GM19467 (cell line): ENCODE data around the gene ACTR3C.
"Not testable (repeated sequence)": the region's sequence is repeated elsewhere in the genome, so short reads cannot be mapped to it uniquely, and the experiment has no call there.

ENCODE experiments used
- ATAC-seq: cut with Tn5 transposase; IDR thresholded peaks from one replicate; pipeline ENCODE4 v1.9.1; 2021; ENCODE audit warnings: mild to moderate bottlenecking, moderate library complexity; ENCODE audit not compliant: unreplicated experiment

The ACTR3C gene

DNA sequence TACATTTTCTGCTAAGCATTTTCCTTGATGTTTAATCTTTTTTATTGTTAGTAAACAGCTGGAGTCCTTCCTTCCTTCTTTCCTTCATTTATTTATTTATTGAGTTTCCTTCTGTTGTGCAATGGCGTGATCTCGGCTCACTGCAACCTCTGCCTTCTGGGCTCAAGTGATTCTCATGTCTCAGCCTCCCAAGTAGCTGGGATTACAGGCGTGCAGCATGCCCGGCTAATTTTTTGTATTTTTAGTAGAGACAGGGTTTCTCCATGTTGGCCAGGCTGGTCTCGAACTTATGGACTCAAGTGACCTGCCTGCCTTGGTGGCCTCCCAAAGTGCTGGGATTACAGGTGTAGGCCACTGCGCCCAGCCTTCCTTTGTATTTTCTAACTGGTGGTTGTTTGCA lies 6.4 kb downstream of the ACTR3C start:
- not testable (repeated sequence) for ATAC-seq

DNA sequence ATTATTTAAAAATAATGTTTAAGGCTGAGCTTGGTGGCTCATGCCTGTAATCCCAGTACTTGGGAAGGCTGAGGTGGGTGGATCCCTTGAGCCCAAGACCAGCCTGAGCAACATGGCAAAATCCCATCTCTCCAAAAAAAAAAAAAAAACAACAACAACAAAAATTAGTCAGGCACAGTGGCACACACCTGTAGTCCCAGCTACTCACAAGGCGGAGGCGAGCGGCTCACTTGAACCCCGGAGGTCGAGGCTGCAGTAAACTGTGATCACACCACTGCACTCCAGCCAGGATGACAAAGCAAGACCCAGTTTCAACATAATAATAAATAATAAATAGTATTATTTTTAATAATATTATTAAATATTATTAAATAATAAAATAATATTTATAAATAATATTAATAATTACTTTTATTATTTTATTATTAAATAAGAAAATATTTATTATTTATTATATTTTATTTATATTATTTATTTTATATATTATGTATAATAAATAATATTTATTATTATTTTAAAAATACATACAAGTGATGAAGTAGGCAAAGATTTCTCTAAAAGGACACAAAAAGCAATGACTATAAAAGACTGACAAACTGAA lies 8.6 kb downstream of the ACTR3C start:
- ATAC-seq = no peak

DNA sequence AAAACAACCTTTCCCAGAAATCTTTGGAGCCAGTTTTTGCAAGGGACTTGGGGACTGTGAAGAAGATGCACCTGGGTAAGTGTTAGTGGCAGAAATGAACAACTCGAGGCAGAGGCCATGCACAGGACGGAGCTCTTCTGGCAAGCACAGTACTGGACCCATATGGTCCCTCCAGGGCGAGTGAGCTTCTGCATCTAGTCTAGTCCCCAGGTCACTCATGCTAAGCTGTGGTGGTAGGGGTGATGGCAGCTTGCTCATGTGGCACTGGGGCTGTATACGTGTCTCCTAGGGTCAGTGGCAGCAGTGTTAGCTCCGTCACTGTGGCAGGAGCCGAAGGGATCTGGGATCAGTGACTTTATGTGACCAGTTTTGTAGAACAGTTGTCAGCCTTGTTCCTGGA lies 9.5 kb downstream of the ACTR3C start:
- ATAC-seq = no peak

DNA sequence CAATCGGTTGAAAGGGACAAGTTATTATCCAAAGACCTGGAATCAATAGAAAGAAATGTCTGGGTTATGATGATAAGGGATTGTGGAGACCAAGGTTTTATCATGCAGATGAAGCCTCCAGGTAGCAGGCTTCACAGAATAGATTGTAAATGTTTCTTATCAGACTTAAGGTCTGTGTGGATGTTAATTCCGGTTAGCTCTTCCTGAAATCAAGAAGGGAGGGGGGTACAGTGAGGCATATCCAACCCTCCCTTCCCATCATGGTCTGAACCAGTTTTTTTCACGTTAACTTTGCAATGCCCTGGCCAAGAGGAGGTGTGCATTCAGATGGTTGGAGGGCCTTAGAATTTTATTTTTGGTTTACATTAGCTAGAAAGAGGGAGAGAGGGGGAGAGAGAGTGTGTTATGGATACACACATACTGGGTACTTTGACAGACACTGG lies 10.0 kb downstream of the ACTR3C start:
- ATAC-seq = no peak

DNA sequence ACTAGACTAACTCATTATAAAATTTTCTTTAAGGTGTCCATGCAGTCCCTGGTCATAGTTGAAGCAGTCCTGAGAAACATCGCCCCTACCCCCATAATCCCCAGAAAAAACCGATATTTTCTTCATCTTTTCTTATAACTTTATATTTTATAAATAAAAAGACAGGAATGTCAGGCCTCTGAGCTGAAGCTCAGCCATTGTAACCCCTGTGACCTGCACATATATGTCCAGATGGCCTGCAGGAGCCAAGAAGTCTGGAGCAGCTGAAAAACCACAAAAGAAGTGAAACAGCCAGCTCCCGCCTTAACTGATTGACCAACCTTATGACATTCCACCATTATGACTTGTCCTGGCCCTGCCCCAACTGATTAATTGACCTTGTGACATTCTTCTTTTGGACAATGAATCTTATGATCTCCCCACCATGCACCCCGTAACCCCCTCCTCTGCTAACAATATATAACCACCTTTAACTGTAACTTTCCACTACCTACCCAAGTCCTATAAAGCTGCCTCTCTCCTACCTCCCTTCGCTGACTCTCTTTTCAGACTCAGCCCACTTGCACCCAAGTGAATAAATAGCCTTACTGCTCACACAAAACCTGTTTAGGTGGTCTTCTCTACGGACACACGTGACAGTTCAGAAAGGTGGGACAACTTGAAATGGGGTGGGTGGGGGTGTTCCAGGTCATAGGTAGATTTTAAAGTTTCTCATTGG lies 10.5 kb downstream of the ACTR3C start:
- not testable (repeated sequence) for ATAC-seq

DNA sequence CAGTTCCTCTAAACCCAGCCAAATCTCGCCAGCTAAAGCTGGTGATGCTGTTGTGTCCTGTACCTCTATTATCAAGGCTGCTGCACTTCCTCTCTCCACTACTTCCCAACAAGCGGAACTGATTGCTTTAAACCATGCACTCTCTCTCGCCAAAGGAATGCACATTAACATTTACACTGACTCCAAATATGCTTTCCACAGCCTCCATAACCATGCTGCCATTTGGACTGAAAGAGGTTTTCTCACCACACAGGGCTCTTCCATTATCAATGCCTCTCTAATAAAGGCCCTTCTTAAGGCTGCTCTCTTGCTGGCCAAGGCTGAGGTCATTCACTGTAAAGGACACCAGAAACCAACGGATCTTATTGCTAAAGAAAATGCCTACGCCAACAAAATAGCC lies 11.6 kb downstream of the ACTR3C start:
- ATAC-seq = no peak

DNA sequence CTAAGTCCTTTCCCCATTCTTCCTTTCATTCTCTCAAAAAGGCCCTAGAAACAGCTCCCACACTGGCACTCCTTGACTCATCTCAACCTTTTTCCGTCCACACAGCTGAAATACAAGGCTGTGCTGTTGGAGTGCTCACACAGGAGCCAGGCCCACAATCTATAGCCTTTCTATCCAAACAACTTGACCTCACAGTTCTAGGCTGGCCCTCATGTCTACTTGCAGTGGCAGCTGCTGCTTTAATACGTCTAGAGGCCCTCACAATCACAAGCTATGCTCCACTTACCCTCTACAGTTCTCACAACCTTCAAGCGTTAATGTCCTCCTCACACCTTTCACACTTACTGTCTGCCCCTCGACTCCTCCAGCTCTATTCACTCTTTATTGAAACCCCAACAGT lies 12.2 kb downstream of the ACTR3C start:
- no peak for ATAC-seq

DNA sequence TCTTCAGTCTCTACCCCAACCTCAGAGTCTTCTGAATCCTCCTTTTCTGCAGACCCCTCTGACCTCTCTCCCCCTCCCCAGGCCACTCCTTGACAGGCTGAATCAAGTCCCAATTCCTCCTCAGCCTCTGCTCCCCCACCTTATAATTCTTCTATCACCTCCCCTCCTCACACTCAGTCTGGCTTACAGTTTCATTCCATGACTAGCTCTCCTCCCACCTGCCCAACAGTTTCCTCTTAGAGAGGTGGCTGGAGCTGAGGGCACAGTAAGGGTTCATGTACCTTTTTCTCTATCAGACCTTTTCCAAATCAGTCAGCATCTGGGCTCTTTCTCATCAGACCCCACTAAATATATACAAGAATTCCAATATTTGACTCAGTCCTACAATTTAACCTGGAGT lies 14.8 kb downstream of the ACTR3C start:
- ATAC-seq = no peak

DNA sequence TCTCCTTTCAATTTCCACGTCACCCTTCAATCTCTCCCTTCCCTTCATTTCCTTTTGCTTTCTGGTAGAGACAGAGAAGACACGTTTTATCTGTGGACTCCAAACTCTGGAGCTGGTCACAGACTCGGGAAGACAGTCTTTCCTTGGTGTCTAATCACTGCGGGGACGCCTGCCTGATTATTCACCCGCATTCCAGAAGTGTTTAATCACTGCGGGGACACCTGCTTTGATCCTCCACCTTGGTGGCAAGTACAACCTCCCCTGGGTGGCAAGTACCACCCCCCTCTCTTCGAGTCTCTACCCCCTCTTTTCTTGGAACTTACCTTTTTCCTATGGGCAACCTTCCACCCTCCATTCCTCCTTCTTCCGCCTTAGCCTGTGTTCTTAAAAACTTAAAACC lies 15.4 kb downstream of the ACTR3C start:
- no peak for ATAC-seq

DNA sequence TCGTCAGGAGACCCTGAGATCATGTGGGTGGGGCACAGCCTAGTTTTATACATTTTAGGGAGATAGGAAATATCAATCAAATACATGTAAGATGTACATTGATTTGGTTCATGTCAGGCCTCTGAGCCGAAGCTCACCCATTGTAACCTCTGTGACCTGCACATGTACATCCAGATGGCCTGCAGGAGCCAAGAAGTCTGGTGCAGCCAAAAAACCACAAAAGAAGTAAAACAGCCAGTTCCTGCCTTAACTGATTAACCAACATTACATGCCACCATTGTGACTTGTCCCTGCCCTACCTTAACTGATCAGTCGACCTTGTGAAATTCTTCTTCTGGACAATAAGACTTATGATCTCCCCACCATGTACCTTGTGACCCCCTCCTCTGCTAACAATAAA lies 16.2 kb downstream of the ACTR3C start:
- ATAC-seq = no peak

DNA sequence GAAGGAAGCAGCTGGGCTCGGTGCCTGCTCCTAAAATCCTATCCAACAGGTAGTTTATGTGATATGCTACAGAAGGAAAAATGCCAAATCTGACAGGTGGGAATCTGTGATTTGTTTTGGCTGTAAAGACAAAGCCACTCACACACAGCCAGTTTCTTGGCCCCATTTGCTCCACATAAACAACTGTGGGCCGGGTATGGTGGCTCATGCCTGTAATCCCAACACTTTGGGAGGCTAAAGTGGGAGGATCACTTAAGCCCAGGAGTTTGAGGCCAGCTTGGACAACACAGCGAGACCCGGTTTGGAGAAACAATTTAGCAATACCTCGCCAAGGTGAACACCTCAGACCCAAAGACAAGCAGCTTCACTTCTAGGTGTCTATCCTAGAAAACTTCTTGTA lies 17.0 kb downstream of the ACTR3C start:
- not testable (repeated sequence) for ATAC-seq

DNA sequence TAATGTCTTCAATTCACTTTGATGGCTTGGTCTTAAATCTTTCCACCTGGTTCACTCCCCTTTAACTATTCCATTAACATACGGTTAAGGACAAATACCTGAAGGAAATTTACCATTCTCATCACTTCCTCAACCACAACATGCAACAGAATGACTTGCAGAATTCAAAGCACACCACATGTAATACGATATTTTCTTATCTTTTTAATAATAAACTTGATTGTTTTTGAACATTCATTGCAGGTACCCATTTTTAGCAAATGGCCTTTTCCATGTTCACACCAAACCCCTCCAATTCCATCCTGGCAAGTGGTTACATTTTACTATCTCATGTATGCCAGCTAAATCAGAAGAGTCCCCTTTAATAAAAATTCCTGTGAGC lies 17.5 kb downstream of the ACTR3C start:
- ATAC-seq = not testable (repeated sequence)

DNA sequence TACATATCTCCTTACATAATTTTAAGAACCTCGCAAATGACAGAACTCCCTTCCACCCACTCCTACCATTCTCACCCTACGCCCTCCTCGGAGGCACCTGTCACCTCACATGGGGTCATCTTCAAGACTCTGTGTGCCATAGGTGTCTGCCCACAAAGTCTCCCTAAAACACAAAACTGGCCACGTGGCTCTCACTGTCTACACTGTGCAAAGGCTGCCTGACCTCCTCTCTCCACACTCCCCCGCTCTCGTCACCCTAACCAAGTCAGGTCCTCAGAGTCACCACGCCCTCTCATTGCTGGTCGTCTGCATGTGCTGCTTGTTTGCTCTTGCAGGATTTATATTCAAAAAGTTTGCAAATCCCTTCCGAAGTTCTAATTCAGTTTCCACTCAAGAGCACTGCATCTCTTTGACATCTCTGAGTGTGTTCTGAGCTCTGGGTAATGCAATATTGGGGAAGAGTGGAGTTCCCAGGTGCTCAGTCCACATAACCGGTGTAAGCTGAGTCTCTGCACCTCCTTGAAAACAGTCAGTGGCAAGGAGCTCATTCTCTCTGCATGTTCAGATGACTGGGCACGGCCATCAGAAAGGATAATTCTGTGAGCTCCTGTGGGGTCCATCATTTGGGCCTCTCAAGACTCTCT lies 18.0 kb downstream of the ACTR3C start:
- not testable (repeated sequence) for ATAC-seq

DNA sequence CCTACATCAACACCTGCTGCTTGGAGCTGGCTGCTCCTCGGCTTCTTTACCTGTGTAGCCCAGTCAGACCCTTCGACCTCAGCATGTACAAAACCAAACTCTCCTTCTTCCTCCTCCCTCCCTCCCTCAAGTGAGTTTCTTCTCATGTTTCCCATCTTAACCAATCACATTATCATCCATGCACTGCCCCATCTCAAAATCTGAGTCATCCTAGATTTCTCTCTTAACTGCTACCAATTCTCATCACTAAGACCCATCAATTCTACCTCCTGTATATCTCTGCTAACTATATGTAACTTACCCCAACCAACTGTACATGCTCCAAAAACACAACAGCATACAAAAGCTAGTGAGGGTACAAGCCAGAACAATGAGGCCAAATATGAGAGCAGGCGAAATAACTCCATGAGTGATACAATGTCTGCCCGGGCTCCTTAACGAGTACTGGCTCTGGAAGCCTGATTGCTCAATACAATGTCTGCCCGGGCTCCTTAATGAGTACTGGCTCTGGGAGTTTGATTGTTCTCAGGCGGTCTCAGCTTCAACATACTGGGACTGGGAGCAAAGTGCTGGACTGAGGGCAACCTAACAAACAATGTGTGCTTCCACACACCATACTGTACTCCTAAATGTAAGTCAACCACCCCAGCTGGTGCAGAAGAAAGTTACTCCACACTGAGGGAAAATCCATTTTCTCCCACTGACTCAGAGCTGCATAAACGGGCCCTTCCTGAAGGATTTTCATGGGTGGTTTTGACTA lies 18.7 kb downstream of the ACTR3C start:
- ATAC-seq = not testable (repeated sequence)

DNA sequence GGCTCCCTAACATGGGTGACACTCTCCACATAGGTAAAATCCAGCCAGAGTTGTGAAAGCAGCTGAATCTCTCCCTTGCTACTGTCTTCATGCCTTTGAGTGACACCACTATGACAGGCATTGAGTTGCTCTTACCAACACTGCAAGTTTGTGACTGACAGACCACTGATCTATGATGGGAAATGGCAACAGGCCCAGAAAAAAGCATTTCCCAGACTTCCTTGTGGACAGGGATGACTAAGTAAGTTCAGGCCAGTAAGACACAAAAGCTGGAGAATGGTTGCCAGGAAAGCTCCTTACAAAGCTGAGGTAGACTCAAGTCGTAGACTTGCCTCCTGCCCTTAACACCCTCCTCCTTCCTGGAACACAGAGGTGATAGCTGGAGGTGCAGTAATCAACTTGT lies 20.4 kb downstream of the ACTR3C start:
- not testable (repeated sequence) for ATAC-seq

DNA sequence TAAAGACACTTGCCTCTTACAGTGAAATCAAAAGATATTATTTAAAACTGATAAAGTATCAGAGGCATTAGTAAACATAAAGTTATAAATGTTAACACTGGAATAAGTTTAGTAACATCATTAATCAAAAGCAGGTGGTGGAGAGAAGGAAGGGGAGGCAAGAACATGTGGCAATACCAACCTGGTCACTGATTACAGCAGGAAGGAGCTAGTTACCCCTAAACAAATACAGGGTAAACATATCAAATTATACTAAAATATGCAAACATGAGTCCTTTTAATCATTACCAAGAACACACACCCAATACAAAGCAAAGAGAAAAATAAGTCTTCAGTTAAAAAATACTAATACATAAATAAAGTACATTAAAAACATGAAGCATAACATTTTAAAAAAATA lies 25.4 kb downstream of the ACTR3C start:
- ATAC-seq = not testable (repeated sequence)

DNA sequence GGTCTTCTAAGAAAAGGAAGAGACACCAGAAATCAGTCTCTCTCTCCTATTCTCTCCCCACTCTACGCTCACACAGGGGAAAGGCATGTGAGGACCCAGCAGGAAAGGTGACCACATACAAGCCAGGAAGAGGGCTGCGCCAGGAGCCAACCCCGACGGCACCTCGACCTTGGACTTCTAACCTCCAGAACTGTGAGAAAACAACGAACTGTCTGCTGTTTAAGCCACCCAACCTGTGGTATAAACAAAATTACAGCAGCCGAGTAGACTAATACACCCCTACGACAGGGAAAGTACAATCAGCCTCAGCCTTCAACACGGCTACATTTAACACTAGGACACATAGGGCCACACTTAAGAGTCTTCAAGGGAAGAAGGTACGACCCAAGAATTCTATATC lies 26.5 kb downstream of the ACTR3C start:
- not testable (repeated sequence) for ATAC-seq

DNA sequence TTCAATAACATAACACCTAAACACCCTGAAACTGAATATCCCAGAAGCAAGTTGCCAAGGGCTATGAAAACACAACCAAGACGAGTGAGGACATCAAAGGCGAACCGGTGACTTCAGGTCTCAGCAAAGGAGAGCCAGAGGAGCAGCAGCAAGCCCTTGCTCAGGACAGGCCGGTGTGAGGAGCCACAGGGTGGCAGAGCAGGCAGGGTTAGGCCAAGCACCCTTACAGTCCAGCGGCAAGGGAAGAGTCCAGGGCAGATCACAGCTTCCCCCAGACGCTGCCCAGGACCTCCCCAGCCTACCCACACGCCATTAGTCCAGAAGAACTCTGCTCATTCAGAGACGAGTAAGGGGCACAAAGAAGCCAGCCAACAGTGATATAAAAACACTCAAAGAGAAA lies 27.7 kb downstream of the ACTR3C start:
- not testable (repeated sequence) for ATAC-seq

DNA sequence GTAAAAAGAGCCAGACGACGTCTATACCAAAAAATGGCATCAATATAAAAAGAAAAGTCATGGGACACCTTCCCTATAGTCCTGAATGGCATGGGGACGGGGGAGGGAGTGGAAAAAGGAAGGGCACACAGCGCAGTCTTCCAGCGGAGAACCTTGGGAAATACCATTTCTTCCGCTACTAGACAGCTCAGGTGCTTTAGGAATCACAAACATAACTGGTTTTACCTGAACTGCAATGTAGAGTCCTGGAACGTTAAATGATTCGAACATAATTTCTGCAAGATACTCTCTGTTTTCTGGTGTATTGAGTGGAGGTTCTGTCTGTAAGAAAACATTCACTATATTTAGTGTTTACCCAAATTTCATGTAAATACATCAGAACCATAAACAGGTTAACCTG lies 28.3 kb downstream of the ACTR3C start:
- ATAC-seq = not testable (repeated sequence)

DNA sequence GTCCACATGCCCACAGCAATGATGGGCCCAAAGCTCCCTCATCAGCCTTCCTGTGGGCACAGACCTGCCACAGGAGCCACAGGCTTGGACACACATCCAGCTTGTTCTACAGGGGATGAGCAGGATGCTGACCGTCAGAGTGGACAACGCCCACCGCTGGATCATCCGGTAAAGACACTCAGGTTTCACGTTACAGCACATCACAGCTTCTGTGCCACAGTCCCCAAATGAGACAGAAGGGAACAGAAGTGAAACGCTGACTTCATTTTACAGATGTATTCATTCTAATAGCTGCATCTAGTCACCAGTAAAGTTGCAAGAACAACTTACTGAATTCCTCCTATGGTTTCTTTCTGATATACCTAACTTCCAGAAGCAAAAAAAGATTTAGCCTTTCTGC lies 33.0 kb downstream of the ACTR3C start:
- ATAC-seq = not testable (repeated sequence)

DNA sequence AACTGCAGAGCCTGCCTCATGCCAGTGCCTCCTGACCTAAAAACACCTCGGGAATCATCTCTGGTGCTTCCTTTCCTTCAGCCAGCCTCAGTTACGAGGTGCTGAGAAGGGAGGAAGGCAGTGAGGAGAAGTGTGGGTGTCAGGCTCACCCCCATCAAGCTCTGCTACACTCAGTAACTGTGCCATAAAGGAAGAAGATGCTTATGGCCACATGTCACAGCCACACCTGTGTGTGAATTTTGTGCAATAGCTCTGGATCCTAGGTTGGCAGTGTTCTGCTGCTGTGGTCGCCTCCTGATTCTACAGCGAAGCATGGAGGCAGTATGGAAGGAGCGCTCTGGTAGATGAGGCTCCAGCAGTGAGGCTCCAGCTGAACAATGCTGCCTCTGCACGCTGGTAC lies 34.5 kb downstream of the ACTR3C start:
- not testable (repeated sequence) for ATAC-seq
